HCT116 (cell line): ENCODE results near the gene SPSB2. TPM values are rescaled to one million over a fixed set of nuclear protein-coding genes. Genes with fewer than 3 reads are reported as not detected.
"Not testable (repeated sequence)": the region's sequence is repeated elsewhere in the genome, so short reads cannot be mapped to it uniquely, and the experiment has no call there.

ENCODE experiments used
- ATAC-seq: fragments of 200-7000 bp; cut with Tn5 transposase; 2 replicates; pipeline ENCODE4 v1.9.1; 2020; ENCODE audit warnings: mild to moderate bottlenecking, moderate library complexity
- BruUV-seq: library from RNA; stranded (reverse); fragments of 400-500 nt; replicated peaks from 2 replicates; lab custom pipeline; 2021; lab: Mats Ljungman, UMichigan
- CTCF ChIA-PET: fragments of 300-600 bp; sonication (Branson Sonifier 250); formaldehyde crosslinking; loops from one replicate; lab custom pipeline; 2021; ENCODE audit warnings: antibody characterized with exemption; lab: Charles Lee
- POLR2A ChIA-PET: fragments of 300-600, 350-600 bp; sonication (Branson Sonifier 250); formaldehyde crosslinking; loops from one replicate; lab custom pipeline; 2021; ENCODE audit warnings: antibody characterized with exemption; lab: Charles Lee
- RAD21 ChIA-PET, 2 experiments: fragments of 300-600 bp; sonication (Branson Sonifier 250); formaldehyde crosslinking; loops; one replicate each; lab custom pipeline; 2023; ENCODE audit warnings: low total read pairs in 2 of 2; ENCODE audit not compliant: uncharacterized antibody in 2 of 2, unreplicated experiment in 2 of 2, low non-redundant PET in 1 of 2; lab: Charles Lee
- DNase-seq: peaks from one replicate; pipeline ENCODE4 v3.0.0-alpha.2; 2010; ENCODE audit warnings: low read depth, low spot score
- H2AFZ ChIP-seq: fragments of 200-600 bp; shearing (Covaris generic), sonication (generic); 2 replicates; pipeline ENCODE4 v1.6.1; 2017; ENCODE audit warnings: low read depth, mixed run types, mixed read lengths, antibody characterized with exemption, low read length; ENCODE audit not compliant: poor library complexity, severe bottlenecking
- H3K27ac ChIP-seq: 2 replicates; pipeline ENCODE4 v1.5.1; 2012; ENCODE audit warnings: low read depth, low read length
- H3K27me3 ChIP-seq: fragments of 200-600 bp; sonication (generic); 2 replicates; pipeline ENCODE4 v1.6.1; 2016; ENCODE audit warnings: mixed run types, low read length, mixed read lengths; ENCODE audit not compliant: insufficient read depth
- H3K36me3 ChIP-seq, 2 experiments: fragments of 200-500 bp in 1 of 2; fragments of 200-600 bp in 1 of 2; sonication (Bioruptor generic) in 1 of 2; sonication (generic) in 1 of 2; 2 replicates each; pipeline versions ENCODE4 v1.5.1 to v1.6.1; 2014 to 2016; ENCODE audit warnings: low read length in 2 of 2, inconsistent platforms in 1 of 2, mixed read lengths in 1 of 2, mixed run types in 1 of 2; ENCODE audit not compliant: insufficient read depth in 2 of 2, control insufficient read depth in 1 of 2
- H3K4me1 ChIP-seq, 2 experiments: fragments of 200-600 bp in 1 of 2; sonication (generic) in 1 of 2; 2 replicates each; pipeline versions ENCODE4 v1.5.1 to v1.6.1; 2012 to 2017; ENCODE audit warnings: low read length in 2 of 2, inconsistent platforms in 1 of 2, mild to moderate bottlenecking in 1 of 2, mixed read lengths in 1 of 2, mixed run types in 1 of 2, moderate library complexity in 1 of 2; ENCODE audit not compliant: insufficient read depth in 2 of 2, control insufficient read depth in 1 of 2
- H3K4me2 ChIP-seq: fragments of 200-600 bp; sonication (generic); 2 replicates; pipeline ENCODE4 v1.6.1; 2017; ENCODE audit warnings: mixed run types, low read length, mixed read lengths
- H3K4me3 ChIP-seq, 2 experiments: fragments of 200-600 bp in 1 of 2; sonication (generic) in 1 of 2; replicated peaks in 1 of 2; 2 replicates each; pipeline ENCODE4 v1.5.1; 2011 to 2016; ENCODE audit warnings: low read length in 2 of 2, control low read depth in 1 of 2, low read depth in 1 of 2, mild to moderate bottlenecking in 1 of 2, mixed read lengths in 1 of 2, mixed run types in 1 of 2
- H3K79me2 ChIP-seq: fragments of 200-600 bp; sonication (generic); 2 replicates; pipeline ENCODE4 v1.6.1; 2017; ENCODE audit warnings: mild to moderate bottlenecking, mixed run types, low read length, moderate library complexity, mixed read lengths; ENCODE audit not compliant: insufficient read depth
- H3K9ac ChIP-seq: fragments of 200-600 bp; sonication (generic); 2 replicates; pipeline ENCODE4 v1.6.1; 2016; ENCODE audit warnings: low read length, mixed read lengths
- H3K9me2 ChIP-seq: fragments of 200-600 bp; sonication (generic), shearing (Covaris generic); 2 replicates; pipeline ENCODE4 v1.6.1; 2017; ENCODE audit warnings: mixed run types, mild to moderate bottlenecking, moderate library complexity; ENCODE audit not compliant: insufficient read depth
- H3K9me3 ChIP-seq, 2 experiments: fragments of 200-500 bp in 1 of 2; fragments of 200-600 bp in 1 of 2; sonication (Bioruptor generic) in 1 of 2; sonication (generic) in 1 of 2; 2 replicates each; pipeline ENCODE4 v1.6.1; 2014 to 2017; ENCODE audit warnings: low read length in 2 of 2, mixed read lengths in 2 of 2, inconsistent platforms in 1 of 2, low read depth in 1 of 2, mild to moderate bottlenecking in 1 of 2, mixed run types in 1 of 2, moderate library complexity in 1 of 2; ENCODE audit not compliant: control insufficient read depth in 1 of 2, insufficient read depth in 1 of 2
- H4K20me1 ChIP-seq: fragments of 200-600 bp; sonication (generic), shearing (Covaris generic); 2 replicates; pipeline ENCODE4 v1.6.1; 2017; ENCODE audit warnings: mixed run types, mild to moderate bottlenecking, moderate library complexity; ENCODE audit not compliant: insufficient read depth
- intact Hi-C: fragments of 100-400 bp; cut with micrococcal nuclease; formaldehyde crosslinking; loops from 2 replicates; pipeline ENCODE4 v1.10.0; 2022
- total RNA-seq: library from RNA; stranded (reverse); gene quantifications from one replicate; pipeline ENCODE4 v1.2.1, GENCODE V29; 2021; ENCODE audit not compliant: unreplicated experiment

The SPSB2 gene
- total RNA-seq, 1 experiment from 2014 or later, result 10.0 TPM

DNA sequence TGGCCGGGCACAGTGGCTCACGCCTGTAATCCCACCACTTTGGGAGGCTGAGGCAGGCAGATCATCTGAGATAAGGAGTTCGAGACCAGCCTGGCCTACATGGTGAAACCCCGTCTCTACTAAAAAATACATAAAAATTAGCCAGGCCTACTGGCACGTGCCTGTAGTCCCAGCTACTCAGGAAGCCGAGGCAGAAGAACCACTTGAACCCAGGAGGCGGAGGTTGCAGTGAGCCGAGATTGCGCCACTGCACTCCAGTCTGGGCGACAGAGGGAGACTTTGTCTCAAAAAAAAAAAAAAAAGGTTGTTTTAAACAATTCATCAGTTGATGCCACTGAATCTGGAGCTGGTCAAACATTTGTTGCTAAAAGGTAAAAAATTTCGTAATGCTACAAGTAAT is 6.7 kb upstream of the SPSB2 start:
- CTCF ChIA-PET, result interaction anchor here (0.6 to 4.2 kb wide), 2 partner anchors 11 to 120 kb away, joined by 3 to 24 read pairs; no protein-coding TSS in a partner anchor
- ATAC-seq, DNase-seq, H3K9me3 ChIP-seq, intact Hi-C loops, H3K27me3 ChIP-seq, H2AFZ ChIP-seq, H3K36me3 ChIP-seq, H3K9me2 ChIP-seq, H4K20me1 ChIP-seq, H3K9ac ChIP-seq, H3K4me3 ChIP-seq, BruUV-seq, H3K79me2 ChIP-seq, RAD21 ChIA-PET: not testable (repeated sequence)
- peak overlapping the region; percentile 58; the same call in 1 of the 2 replicates for H3K27ac ChIP-seq
- peak overlapping the region; percentile 21; the same call in 1 of the 2 replicates for H3K4me2 ChIP-seq
- POLR2A ChIA-PET, result interaction anchor here (1.0 to 1.2 kb wide), 2 partner anchors 46 to 64 kb away, joined by 3 to 6 read pairs; partner anchors contain the start of genes C12orf57 and RNU7-1
- H3K4me1 ChIP-seq, result peaks cover 12 to 22% of the 10 kb centered on the region in 2 experiments

DNA sequence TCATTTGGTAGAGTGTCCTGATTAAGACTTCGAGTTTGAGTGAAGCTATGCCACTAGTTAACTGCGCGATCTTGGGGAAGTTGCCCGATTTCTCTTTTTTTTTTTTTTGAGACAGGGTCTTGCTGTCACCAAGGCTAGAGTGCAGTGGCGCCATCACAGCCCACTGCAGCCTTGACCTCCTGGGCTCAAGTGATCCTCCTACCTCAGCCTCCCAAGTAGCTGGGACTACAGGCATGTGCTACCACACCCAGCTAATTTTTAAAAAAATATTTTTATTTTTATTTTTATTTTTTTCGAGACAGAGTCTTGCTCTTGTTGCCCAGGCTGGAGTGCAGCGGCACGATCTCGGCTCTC is 889 bp upstream of the SPSB2 start:
- Histone ChIP-seq H3K9ac (peak overlapping the region; percentile 86), H3K4me3 (peak overlapping the region; percentile 73 to 92), H3K27ac (peak overlapping the region; percentile 78), H3K4me2 (peak overlapping the region; percentile 92), H3K79me2 (peaks cover 37% of the 10 kb centered on the region), H3K4me1 (peaks cover 20 to 43% of the 10 kb centered on the region in 2 experiments), H3K36me3 (peaks cover 8 to 28% of the 10 kb centered on the region in 2 experiments; a peak in 3 of 4 replicates)
- H3K27me3 ChIP-seq, RAD21 ChIA-PET, H4K20me1 ChIP-seq, H3K9me2 ChIP-seq, ATAC-seq, DNase-seq, H3K9me3 ChIP-seq, BruUV-seq, H2AFZ ChIP-seq: not testable (repeated sequence)
- CTCF ChIA-PET, result interaction anchor here (3.4 to 4.1 kb wide), 2 partner anchors 18 to 52 kb away, joined by 30 read pairs; no protein-coding TSS in a partner anchor
- POLR2A ChIA-PET, result interaction anchor here (10.9 kb wide), 1 partner anchor 22 kb away, joined by 186 read pairs; the partner anchor contains the start of genes CDCA3 and USP5
- intact Hi-C loops, result loop anchor here (5.0 kb wide), 2 partner anchors 53 to 763 kb away; partner anchors contain the start of gene ATN1
